ENCODE data around the gene SPRR2A.
"Not testable (repeated sequence)": the region's sequence is repeated elsewhere in the genome, so short reads cannot be mapped to it uniquely, and the experiment has no call there.

The SPRR2A gene

GRCh38 chr1:153025797-153026196 lies 31.5 kb downstream of the SPRR2A start:
- DNase-seq (ENCODE audit: low read depth in 2 of 2): no peak

GRCh38 chr1:153024413-153024812 lies 32.9 kb downstream of the SPRR2A start:
- DNase-seq (ENCODE audit: low read depth in 2 of 2): no peak

DNA sequence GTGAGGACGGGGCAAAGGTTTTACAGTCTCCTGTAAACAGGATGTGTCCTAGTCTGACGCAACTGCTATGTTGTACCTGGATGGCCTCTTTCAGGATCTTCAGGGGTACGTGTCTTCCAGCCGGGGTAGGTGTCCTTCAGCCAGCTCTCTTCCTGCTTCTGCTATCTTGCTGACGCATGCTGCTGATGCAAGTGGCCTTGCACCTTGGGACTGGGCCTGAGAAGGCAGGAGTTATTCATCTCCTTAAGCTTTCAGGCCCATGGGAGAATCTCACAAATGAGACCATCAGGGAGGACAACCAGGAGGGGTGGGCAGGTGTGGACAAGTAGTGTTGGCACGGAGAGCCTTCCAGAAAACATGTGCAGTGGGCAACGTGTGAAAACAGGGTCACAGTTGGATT lies 34.2 kb downstream of the SPRR2A start:
- DNase-seq (ENCODE audit: low read depth in 2 of 2): no peak

GRCh38 chr1:153022340-153022739 lies 35.0 kb downstream of the SPRR2A start:
- not testable (repeated sequence) for DNase-seq (ENCODE audit: low read depth in 2 of 2)

GRCh38 chr1:153021829-153022228 lies 35.5 kb downstream of the SPRR2A start:
- DNase-seq (ENCODE audit: low read depth in 2 of 2): not testable (repeated sequence)

DNA sequence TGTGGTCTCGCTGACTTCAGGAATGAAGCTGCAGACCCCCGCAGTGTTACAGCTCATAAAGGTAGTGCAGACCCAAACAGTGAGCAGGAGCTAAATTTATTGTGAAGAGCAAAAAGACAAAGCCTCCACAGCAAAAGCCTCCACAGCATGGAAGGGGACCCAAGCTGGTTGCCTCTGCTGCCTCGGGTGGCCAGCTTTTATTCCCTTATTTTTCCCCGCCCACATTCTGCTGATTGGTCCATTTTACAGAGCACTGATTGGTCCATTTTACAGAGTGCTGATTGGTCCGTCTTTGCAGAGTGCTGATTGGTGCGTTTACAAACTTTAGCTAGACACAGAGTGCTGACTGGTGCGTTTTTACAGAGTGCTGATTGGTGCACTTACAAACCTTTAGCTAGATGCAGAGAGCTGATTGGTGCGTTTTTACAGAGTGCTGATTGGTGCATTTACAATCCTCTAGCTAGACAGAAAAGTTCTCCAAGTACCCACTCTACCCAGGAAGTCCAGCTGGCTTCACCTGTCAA lies 46.0 kb downstream of the SPRR2A start:
- not testable (repeated sequence) for DNase-seq (ENCODE audit: low read depth in 2 of 2)

Data from stimulated activated CD8-positive, alpha-beta memory T cell treated with anti-CD3 and anti-CD28 coated beads, Interleukin-15, amount 100 ng/mL, for 4 hours (primary cell).